Keratinocyte (primary cell): Measurements from ENCODE around the gene TCEA2.

Source experiments
- CTCF ChIP-seq, 3 experiments: IDR thresholded peaks in 1 of 3; conservative IDR thresholded peaks in 1 of 3; optimal IDR thresholded peaks in 1 of 3; 2 replicates in 2 of 3; 3 replicates in 1 of 3; pipeline versions ENCODE3 to v1.5.1; 2011; ENCODE audit warnings: low read length in 3 of 3, mild to moderate bottlenecking in 3 of 3, moderate library complexity in 2 of 3, control low read depth in 1 of 3, inconsistent platforms in 1 of 3; ENCODE audit not compliant: insufficient read depth in 2 of 3; ENCODE audit errors: extremely low read depth in 1 of 3
- EZH2 ChIP-seq: IDR thresholded peaks from one replicate; pipeline ENCODE4 v1.6.1; 2012; ENCODE audit warnings: inconsistent platforms, mild to moderate bottlenecking, low read length, moderate library complexity

- peak in 2 of 3 experiments; percentile 33 to 37 for TF ChIP-seq CTCF (optimal IDR thresholded peaks at IDR 0.05 in 1 of 3, IDR thresholded peaks at IDR 0.05 in 1 of 3, conservative IDR thresholded peaks at IDR 0.05 in 1 of 3; ENCODE audit: extremely low read depth in 1 of 3, insufficient read depth in 2 of 3, low read length in 3 of 3)
- TF ChIP-seq EZH2, result no peak
Observed at GRCh38 chr20:64053841-64054661, 8.9 kb upstream of the TCEA2 start.
